Osteoblast (primary cell): ENCODE data around the gene ABCD4. TPM values are rescaled to one million over a fixed set of nuclear protein-coding genes. Genes with fewer than 3 reads are reported as not detected.

Experiments used
- DNase-seq: peaks from one replicate; pipeline ENCODE4 v3.0.0; 2011; ENCODE audit warnings: low spot score, mixed read lengths; ENCODE audit not compliant: insufficient read length; ENCODE audit errors: missing footprints
- H2AFZ ChIP-seq: 2 replicates; pipeline ENCODE4 v1.6.0; 2011; ENCODE audit warnings: mild to moderate bottlenecking, low read length
- H3K27ac ChIP-seq: 2 replicates; pipeline ENCODE4 v1.5.1; 2011; ENCODE audit warnings: mild to moderate bottlenecking, low read depth, low read length, moderate library complexity
- H3K27me3 ChIP-seq: 2 replicates; pipeline ENCODE4 v1.6.0; 2012; ENCODE audit warnings: mild to moderate bottlenecking, control low read depth, inconsistent platforms, low read length, moderate library complexity; ENCODE audit not compliant: insufficient read depth
- H3K36me3 ChIP-seq: 2 replicates; pipeline ENCODE4 v1.5.1; 2011; ENCODE audit warnings: mild to moderate bottlenecking, low read length, control low read depth, moderate library complexity; ENCODE audit not compliant: insufficient read depth
- H3K4me1 ChIP-seq: 2 replicates; pipeline ENCODE4 v1.5.1; 2011; ENCODE audit warnings: mild to moderate bottlenecking, low read length, control low read depth, moderate library complexity; ENCODE audit not compliant: insufficient read depth
- H3K4me2 ChIP-seq: 2 replicates; pipeline ENCODE4 v1.6.0; 2011; ENCODE audit warnings: mild to moderate bottlenecking, low read length; ENCODE audit not compliant: insufficient read depth
- H3K4me3 ChIP-seq: fragments of 200-600 bp; sonication (generic); 3 replicates; pipeline ENCODE4 v1.5.1; 2012; ENCODE audit warnings: mild to moderate bottlenecking, low read length, inconsistent platforms; ENCODE audit not compliant: insufficient read depth
- H3K79me2 ChIP-seq: 2 replicates; pipeline ENCODE4 v1.6.0; 2012; ENCODE audit warnings: mild to moderate bottlenecking, low read length, control low read depth, inconsistent platforms; ENCODE audit not compliant: insufficient read depth
- H3K9me3 ChIP-seq: 2 replicates; pipeline ENCODE4 v1.5.1; 2011; ENCODE audit warnings: low read depth, low read length, control low read depth
- H4K20me1 ChIP-seq: 2 replicates; pipeline ENCODE4 v1.6.0; 2012; ENCODE audit warnings: mild to moderate bottlenecking, low read length, control low read depth; ENCODE audit not compliant: insufficient read depth
- total RNA-seq: library from RNA; depleted of rRNA; stranded (reverse); fragments of >200 nt; gene quantifications from 2 replicates; pipeline ENCODE4 v1.2.3, GENCODE V29; 2012
- TF ChIP-seq, protein P1 (sequence below): IDR thresholded peaks from 2 replicates; pipeline ENCODE4 v1.5.1; 2011; ENCODE audit warnings: mild to moderate bottlenecking, low read depth, low read length, moderate library complexity; ENCODE audit errors: extremely low read depth

Gene ABCD4
- total RNA-seq, 1 donor = 38.7 TPM

GRCh38 chr14:74348735-74349463, 46.2 kb upstream of the ABCD4 start:
- H3K4me2 ChIP-seq = no peak overlapping the region
- no peak overlapping the region for H2AFZ ChIP-seq
- H4K20me1 ChIP-seq = no peaks in the 10 kb centered on the region
- peaks cover 28% of the 10 kb centered on the region for H3K27me3 ChIP-seq
- no peak overlapping the region for H3K4me3 ChIP-seq
- H3K9me3 ChIP-seq = no peaks in the 10 kb centered on the region
- TF ChIP-seq, protein P1, sequence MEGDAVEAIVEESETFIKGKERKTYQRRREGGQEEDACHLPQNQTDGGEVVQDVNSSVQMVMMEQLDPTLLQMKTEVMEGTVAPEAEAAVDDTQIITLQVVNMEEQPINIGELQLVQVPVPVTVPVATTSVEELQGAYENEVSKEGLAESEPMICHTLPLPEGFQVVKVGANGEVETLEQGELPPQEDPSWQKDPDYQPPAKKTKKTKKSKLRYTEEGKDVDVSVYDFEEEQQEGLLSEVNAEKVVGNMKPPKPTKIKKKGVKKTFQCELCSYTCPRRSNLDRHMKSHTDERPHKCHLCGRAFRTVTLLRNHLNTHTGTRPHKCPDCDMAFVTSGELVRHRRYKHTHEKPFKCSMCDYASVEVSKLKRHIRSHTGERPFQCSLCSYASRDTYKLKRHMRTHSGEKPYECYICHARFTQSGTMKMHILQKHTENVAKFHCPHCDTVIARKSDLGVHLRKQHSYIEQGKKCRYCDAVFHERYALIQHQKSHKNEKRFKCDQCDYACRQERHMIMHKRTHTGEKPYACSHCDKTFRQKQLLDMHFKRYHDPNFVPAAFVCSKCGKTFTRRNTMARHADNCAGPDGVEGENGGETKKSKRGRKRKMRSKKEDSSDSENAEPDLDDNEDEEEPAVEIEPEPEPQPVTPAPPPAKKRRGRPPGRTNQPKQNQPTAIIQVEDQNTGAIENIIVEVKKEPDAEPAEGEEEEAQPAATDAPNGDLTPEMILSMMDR = no peak
- H3K36me3 ChIP-seq = no peaks in the 10 kb centered on the region
- H3K4me1 ChIP-seq = no peaks in the 10 kb centered on the region
- DNase-seq = no peak
- H3K79me2 ChIP-seq = no peaks in the 10 kb centered on the region
- no peak overlapping the region for H3K27ac ChIP-seq

DNA sequence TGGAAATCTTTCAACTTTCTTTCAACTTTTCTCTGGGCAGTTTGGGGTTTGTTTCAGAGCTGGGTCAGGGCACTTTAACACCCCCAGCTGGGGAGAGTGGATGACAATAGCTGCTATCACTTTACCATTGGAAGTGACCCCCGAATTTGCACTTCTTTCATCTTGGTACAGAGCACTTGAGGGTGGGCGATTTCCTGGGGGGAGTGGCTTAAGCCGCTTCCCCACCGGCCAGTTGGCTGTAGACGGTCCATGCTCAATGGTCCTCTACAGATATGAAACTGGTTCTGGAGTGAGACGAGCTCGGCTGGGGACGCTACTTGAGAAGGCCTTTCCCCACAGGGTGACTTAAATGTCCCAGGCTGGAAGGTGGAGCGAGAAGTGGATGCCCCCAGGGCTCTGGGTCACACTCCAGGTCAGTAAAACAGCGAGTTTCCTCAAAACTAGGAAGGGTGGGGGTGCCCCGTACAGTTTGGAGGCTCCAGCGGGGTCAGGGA, 45.6 kb upstream of the ABCD4 start, which contains the start of gene VRTN:
Gene VRTN (plus strand): TSS at position 231 of the 494 bp plus-strand sequence. CDS start 8,313 bp downstream, outside the sequence.
- TF ChIP-seq, protein P1 = no peak
- Histone ChIP-seq H3K79me2 (no peaks in the 10 kb centered on the region), H3K4me2 (no peak within 1 kb of the TSS), H3K4me3 (no peak within 1 kb of the TSS), H3K36me3 (no peaks in the 10 kb centered on the region), H4K20me1 (no peaks in the 10 kb centered on the region), H3K27me3 (peaks cover 28% of the 10 kb centered on the region), H2AFZ (no peak within 1 kb of the TSS), H3K9me3 (no peaks in the 10 kb centered on the region), H3K4me1 (no peaks in the 10 kb centered on the region), H3K27ac (no peak within 1 kb of the TSS)
- no peak for DNase-seq

DNA sequence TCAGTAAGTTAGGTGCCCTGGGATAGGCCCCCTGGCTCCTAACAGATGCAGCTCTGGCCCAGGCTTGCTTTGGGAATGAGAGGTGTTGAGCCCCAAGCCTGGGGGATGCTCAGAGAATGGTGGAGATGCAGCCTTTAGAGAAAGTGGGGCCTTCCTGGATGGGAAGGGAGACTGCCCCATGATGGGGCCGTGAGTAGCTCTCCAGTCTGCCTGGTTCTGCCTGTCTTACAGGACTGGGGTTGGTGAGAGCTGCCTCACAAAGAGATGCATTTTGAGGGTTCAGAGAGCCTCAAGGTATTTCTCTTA, 45.0 kb upstream of the ABCD4 start:
- Histone ChIP-seq H3K4me1 (no peaks in the 10 kb centered on the region), H3K27me3 (peaks cover 28% of the 10 kb centered on the region), H2AFZ (no peak overlapping the region), H3K36me3 (no peaks in the 10 kb centered on the region), H3K4me3 (no peak overlapping the region), H4K20me1 (no peaks in the 10 kb centered on the region), H3K27ac (no peak overlapping the region), H3K4me2 (no peak overlapping the region), H3K9me3 (no peaks in the 10 kb centered on the region), H3K79me2 (no peaks in the 10 kb centered on the region)
- no peak for DNase-seq
- TF ChIP-seq, protein P1 = no peak

DNA sequence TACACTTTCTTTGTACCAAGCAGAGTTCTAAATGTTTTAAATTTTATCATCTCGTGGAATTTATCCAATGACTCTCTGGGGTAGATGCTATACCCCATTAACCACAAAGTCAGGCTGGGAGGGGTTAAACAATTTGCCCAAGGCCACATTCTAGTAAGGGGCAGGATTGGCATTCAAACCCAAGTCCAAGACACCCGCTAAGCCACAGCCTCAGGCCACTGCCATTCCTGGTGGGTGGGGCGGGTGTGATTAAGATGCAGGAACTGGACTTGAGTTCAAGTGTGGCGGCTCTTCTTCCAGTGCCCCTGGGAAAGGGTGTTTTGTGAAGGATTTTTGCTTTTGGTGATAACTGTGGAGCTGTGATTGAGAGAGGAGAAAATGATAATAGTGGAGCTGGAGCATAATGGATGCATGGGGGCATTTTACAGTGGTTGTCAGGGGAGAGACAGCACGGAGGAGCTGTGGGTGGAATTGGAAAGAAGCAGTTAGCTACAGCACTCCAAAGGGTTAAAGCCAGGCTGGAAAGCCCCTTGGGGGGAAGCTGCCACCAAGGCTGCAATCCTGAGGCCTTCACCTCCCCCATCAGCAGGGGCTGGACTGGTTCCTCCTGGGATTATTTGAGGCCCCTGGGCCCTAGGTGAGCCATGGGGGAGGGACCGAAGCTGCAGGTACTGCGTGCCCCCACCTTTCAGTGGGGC, 44.5 kb upstream of the ABCD4 start:
- H3K4me3 ChIP-seq = no peak overlapping the region
- no peaks in the 10 kb centered on the region for H4K20me1 ChIP-seq
- peaks cover 23% of the 10 kb centered on the region for H3K27me3 ChIP-seq
- H3K36me3 ChIP-seq = no peaks in the 10 kb centered on the region
- no peaks in the 10 kb centered on the region for H3K4me1 ChIP-seq
- DNase-seq = no peak
- TF ChIP-seq, protein P1 = no peak
- no peak overlapping the region for H3K27ac ChIP-seq
- no peak overlapping the region for H2AFZ ChIP-seq
- H3K4me2 ChIP-seq = no peak overlapping the region
- no peaks in the 10 kb centered on the region for H3K9me3 ChIP-seq
- H3K79me2 ChIP-seq = no peaks in the 10 kb centered on the region
